Muscle layer of colon (tissue), 2 donors: ENCODE measurements around the gene ELL2.
"Not testable (repeated sequence)": the region's sequence is repeated elsewhere in the genome, so short reads cannot be mapped to it uniquely, and the experiment has no call there.

ENCODE experiments used
- H3K27ac ChIP-seq: one replicate; pipeline ENCODE4 v1.7.0; 2013; ENCODE audit warnings: low read depth, mild to moderate bottlenecking, low read length, moderate library complexity
- H3K27me3 ChIP-seq, 2 donors: one replicate each; pipeline ENCODE4 v1.7.0; 2013; ENCODE audit warnings: low read length in 2 of 2, mild to moderate bottlenecking in 2 of 2; ENCODE audit not compliant: insufficient read depth in 2 of 2, control insufficient read depth in 1 of 2
- H3K36me3 ChIP-seq: one replicate; pipeline ENCODE4 v1.7.0; 2013; ENCODE audit warnings: mild to moderate bottlenecking, low read length; ENCODE audit not compliant: insufficient read depth
- H3K4me1 ChIP-seq: one replicate; pipeline ENCODE4 v1.7.0; 2013; ENCODE audit warnings: mild to moderate bottlenecking, low read length; ENCODE audit not compliant: insufficient read depth
- H3K4me3 ChIP-seq, 2 donors: one replicate each; pipeline ENCODE4 v1.7.0; 2013; ENCODE audit warnings: low read length in 2 of 2, low read depth in 1 of 2, mild to moderate bottlenecking in 1 of 2, moderate library complexity in 1 of 2
- H3K9ac ChIP-seq: one replicate; pipeline ENCODE4 v1.7.0; 2013; ENCODE audit warnings: low read length
- H3K9me3 ChIP-seq: one replicate; pipeline ENCODE4 v1.7.0; 2013; ENCODE audit warnings: mild to moderate bottlenecking, low read length
- donor health status: abdominal sarcoma.
- donor health status: Adenocarcinoma of cecum.

Gene ELL2

DNA sequence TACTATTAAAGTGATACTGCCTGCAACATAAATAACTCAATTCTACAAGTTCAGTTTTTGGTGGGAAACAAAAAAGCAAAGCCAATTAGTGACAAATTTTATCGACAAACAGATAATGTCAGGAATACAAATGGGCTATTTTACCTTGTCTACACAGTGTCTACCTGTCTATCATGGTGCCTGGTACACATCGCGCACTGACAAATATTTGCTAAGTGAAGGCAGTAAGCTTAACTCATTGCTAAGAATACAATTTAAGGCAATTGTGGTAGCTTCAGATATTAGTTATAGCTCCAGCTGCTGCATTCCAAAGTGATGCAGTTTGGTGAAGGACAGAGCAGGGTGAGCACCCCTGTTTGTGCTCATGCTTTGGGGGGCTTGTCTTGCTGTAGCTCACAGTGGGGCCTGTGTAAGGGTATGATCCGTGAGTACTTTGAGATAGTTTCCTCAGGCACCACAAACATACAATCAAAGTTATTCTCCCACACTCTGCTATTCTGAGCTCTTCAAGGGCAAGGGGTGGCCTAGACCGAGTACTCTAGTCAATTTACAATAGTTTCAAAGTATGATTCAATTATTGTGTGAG lies 24.7 kb downstream of the ELL2 start:
- H3K9me3 ChIP-seq = no peaks in the 10 kb centered on the region
- H3K36me3 ChIP-seq = no peaks in the 10 kb centered on the region
- no peak overlapping the region for H3K9ac ChIP-seq
- no peak overlapping the region for H3K4me3 ChIP-seq
- peaks cover 6% of the 10 kb centered on the region for H3K4me1 ChIP-seq
- H3K27ac ChIP-seq = no peak overlapping the region
- no peaks in the 10 kb centered on the region for H3K27me3 ChIP-seq

DNA sequence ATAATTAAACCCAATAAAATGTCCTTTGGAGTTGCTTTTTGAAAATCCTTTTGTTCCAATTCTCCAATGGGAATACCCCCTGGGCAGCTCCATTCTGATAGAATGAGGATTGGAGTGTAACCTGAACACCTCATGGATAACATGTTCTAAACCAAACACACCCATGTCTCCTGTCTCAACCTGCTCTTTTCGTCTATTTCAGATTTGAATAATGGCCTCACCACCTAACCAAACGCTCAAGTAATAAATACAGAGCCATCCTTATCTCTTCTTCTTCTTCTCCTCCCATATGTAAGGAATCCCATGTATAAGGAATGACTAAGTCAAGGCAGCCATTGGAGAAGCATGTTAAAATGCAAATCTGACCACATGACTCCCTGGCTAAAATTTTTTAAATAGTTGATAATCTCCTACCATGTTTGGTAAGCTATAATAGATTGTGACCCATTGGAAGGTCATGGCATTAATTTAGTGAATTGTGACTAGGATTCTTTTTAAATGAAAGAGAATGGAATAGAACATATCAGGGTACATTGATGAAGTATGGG lies 26.0 kb downstream of the ELL2 start:
- Histone ChIP-seq H3K27me3 (no peaks in the 10 kb centered on the region), H3K9me3 (no peaks in the 10 kb centered on the region), H3K36me3 (no peaks in the 10 kb centered on the region), H3K4me1 (peaks cover under 1% of the 10 kb centered on the region), H3K27ac (no peak overlapping the region), H3K9ac (no peak overlapping the region), H3K4me3 (no peak overlapping the region)

DNA sequence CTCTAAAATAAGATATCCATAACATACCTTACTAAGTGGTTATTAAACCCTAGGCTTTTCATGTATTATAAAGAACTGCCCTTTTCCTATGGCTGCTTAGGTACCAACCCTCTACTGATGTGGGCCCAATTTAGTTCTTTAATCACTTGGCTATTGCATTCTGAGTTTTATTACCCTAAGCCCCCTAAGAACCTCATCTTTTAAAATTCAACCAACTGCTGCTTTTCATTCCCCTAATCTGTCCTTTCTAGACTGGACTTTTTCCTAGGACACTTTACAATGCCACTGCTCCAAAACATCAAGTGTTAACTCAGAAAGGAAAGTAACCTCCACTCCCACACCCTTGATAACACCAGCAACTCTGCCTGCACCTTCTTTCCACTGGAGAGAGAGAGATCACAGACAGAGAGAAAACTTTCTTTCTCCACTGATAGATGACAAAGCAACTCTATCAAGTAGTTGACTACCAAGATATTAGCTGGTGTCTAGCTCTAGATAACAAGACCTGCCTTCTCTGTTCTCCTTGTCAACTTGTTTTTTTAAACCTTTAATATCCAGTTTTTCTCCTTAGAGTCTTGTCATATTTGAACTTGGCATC lies 27.3 kb downstream of the ELL2 start:
- Histone ChIP-seq H3K9me3 (no peaks in the 10 kb centered on the region), H3K27me3 (no peaks in the 10 kb centered on the region), H3K4me3 (no peak overlapping the region), H3K36me3 (no peaks in the 10 kb centered on the region), H3K4me1 (no peaks in the 10 kb centered on the region), H3K27ac (no peak overlapping the region), H3K9ac (no peak overlapping the region)

DNA sequence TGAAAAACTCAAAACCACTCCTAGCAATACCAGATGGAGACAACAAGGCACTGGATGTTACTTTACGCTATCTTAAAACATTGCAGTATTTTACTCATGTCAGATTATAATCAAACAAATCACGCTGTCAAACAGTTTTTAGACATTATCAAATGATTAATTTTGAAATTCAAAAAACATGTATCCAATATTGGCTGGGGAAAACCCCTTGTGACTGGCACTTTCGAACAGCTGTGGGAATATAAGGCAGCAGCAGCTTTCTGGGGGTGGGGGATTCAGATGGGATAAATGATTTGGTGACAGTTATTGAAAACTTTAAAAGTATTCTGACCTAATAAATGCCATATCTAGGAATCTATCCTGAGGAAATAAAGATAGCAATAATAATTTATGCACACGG lies 28.7 kb downstream of the ELL2 start:
- Histone ChIP-seq H3K9me3 (no peaks in the 10 kb centered on the region), H3K4me3 (no peak overlapping the region), H3K27ac (no peak overlapping the region), H3K9ac (no peak overlapping the region), H3K36me3 (no peaks in the 10 kb centered on the region), H3K27me3 (no peaks in the 10 kb centered on the region), H3K4me1 (peaks cover 9% of the 10 kb centered on the region)

DNA sequence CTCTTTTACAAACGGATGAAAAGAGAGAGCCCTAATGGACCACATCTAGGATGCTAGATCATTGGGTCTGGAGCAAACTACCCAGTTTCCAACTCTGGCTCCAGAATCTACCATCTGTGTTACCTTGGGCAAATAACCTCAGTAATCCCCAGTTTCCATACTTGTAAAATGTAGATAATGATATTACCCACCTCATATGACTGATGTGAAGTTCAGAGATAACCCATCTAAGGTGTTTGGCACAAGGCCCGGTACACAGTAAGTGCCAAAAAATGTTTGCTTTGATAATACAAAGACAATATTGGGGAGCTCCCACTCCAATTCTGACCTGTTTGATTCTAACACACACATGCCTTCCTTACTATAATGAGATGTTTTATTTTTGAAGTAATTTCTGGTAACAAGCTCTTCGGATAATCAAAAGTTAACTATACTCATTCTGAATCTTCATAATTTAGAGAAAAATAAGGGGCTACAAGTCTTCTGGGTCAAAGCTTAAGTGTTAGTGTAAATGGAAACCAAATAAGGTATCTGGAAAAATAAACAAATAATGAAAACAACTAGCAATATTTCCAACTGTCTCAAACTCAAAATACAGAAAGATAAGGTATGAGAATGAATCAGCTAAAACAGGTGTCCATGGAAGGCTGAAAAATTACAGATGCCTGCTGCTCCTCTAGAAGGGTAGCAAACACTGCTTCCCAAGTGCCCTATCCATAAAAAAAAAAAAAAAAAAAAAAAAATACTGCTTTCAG lies 30.4 kb downstream of the ELL2 start:
- Histone ChIP-seq H3K36me3 (no peaks in the 10 kb centered on the region), H3K27ac (no peak overlapping the region), H3K27me3 (no peaks in the 10 kb centered on the region), H3K4me1 (peaks cover 10% of the 10 kb centered on the region), H3K9ac (no peak overlapping the region), H3K4me3 (no peak overlapping the region), H3K9me3 (no peaks in the 10 kb centered on the region)

DNA sequence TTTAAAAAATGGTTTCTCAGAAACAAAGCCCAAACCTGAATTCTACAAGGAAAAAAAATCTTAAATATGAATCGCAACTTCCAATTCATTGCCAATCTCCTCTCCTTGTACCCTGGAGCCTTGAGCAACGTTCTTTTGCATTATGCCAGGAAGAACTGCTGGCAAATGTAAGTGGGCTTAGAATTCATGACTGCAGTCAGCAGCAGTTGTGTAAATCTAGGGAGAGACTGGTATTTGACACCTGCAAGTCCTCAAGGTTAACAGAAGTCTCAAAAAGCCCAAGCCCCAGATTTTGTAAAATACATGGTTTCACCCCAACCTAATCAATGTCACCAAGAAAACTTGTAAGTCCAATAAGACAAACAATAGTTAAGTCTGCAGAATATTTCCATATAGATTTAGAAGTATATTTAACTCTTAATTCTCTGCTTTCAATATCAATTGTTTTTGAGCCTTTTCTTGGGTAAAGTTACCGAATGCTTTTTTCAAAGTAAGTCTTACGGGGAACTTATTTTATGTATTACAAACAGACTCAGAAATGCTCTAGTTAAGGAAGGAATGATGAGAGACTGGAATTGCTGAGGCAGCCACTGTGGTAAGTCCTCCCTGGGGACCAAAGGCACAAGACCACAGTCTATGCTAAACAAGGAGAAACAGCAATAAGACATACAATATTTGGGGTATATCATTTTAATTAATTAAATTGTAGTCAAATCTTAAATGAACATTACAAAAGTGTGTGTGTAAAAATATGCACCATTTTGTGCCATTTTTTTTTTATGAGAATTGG lies 31.3 kb downstream of the ELL2 start:
- Histone ChIP-seq H3K36me3 (no peaks in the 10 kb centered on the region), H3K4me3 (no peak overlapping the region), H3K9ac (no peak overlapping the region), H3K4me1 (peaks cover 10% of the 10 kb centered on the region), H3K9me3 (no peaks in the 10 kb centered on the region), H3K27me3 (no peaks in the 10 kb centered on the region), H3K27ac (no peak overlapping the region)

DNA sequence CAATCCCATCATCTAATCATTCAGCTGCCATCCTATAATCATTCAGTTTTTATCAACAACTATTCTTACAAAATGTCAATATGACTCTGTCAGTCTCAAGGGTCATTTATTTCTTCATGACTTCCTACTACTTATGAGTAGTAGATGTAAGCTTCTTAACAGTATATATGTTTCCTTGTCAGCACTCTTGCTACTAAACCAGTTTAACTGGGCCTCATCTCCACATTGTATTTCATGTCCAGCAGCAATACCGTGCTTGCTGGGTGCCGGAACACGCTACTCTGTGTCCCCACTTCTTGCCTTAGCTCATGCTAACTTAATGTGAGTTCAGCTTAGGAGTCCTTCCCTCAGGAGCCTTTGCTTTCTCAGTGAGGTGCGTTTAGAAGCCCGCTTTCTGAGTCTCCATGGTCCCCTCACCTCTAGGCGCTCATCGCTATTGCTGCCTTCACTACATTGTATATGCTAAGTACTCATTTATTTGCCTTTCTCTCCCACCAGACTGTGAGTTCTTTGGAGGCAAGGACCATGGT lies 32.9 kb downstream of the ELL2 start:
- Histone ChIP-seq H3K27ac (no peak overlapping the region), H3K4me1 (peaks cover 10% of the 10 kb centered on the region), H3K9ac (no peak overlapping the region), H3K36me3 (no peaks in the 10 kb centered on the region), H3K9me3 (no peaks in the 10 kb centered on the region), H3K4me3 (no peak overlapping the region), H3K27me3 (no peaks in the 10 kb centered on the region)

DNA sequence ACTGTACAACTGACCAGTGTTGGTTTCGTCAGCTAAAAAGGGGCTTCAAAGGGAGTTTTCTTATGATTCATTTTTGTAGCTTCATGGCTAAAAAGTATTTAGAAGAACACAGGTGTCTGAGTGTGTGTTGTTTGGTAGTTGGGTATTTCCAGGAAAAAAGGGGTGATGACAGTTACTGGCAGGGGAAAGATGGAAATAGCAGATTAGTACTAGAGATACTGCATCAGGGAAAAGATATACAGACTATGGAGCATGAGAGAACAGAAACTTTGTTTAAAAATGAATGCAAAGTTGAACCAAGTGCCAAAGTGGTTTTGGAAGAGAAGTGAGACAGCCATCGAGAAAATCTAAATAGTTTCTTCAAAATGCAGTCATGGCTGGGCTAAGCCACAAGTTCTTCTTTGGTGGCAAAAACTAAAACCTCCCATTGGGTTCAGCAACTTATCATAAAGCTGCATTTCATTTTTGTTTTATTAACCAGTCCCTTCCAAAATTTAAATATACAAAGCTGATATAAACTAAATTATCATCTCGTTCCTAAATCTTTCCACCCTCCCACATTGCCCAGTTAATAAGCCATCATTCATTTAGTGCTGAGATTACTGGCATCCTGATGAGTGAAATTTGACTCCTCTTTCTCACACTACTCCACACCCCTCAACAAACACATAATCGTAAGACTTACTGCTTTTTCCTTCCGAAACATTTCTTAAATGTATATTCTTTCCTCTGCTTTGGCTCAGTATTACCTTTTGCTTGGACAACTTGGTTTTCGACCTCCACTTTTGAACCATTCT lies 33.5 kb downstream of the ELL2 start:
- Histone ChIP-seq H3K4me3 (no peak overlapping the region), H3K27ac (no peak overlapping the region), H3K36me3 (no peaks in the 10 kb centered on the region), H3K9me3 (no peaks in the 10 kb centered on the region), H3K9ac (no peak overlapping the region), H3K4me1 (peaks cover 10% of the 10 kb centered on the region), H3K27me3 (no peaks in the 10 kb centered on the region)

DNA sequence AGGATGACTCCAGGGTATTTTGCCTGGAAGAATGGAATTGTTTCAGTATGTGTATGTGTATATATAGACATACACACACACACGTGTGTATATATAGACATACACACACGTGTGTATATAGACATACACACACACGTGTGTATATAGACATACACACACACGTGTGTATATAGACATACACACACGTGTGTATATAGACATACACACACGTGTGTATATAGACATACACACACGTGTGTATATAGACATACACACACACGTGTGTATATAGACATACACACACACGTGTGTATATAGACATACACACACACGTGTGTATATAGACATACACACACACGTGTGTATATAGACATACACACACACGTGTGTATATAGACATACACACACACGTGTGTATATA lies 34.4 kb downstream of the ELL2 start:
- H3K9me3 ChIP-seq, H3K4me3 ChIP-seq, H3K9ac ChIP-seq, H3K27me3 ChIP-seq, H3K36me3 ChIP-seq, H3K27ac ChIP-seq: not testable (repeated sequence)
- peaks cover 10% of the 10 kb centered on the region for H3K4me1 ChIP-seq

DNA sequence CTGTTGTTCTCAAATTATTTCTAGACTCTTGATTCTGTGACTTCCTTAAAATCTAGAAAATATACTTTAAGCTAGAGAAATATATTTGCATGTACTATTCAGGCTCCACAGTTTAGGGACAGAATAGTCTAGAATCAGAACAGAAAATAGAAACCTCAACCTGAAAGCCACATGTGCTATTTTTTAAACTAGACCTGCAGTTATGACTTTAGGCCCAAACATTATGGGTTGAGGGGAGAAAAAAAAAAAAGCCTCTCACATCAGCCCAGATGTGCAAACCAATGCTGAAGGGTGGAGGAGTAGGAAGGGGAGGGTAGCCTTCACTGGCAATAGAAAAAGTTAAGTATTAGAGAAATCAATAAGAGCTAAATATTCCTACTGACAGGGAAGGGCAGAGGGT lies 35.7 kb downstream of the ELL2 start:
- no peaks in the 10 kb centered on the region for H3K27me3 ChIP-seq
- no peak overlapping the region for H3K27ac ChIP-seq
- H3K36me3 ChIP-seq = no peaks in the 10 kb centered on the region
- no peak overlapping the region for H3K4me3 ChIP-seq
- H3K9ac ChIP-seq = no peak overlapping the region
- no peaks in the 10 kb centered on the region for H3K9me3 ChIP-seq
- H3K4me1 ChIP-seq = peaks cover 10% of the 10 kb centered on the region
